ENCODE data around the gene GRSF1. TPM values are rescaled to one million over a fixed set of nuclear protein-coding genes. Genes with fewer than 3 reads are reported as not detected.
A peak's percentile ranks its signal among the peaks of the same experiment; 100 is the strongest.

GRSF1 gene
- total RNA-seq, 1 experiment from 2014 or later, result 70.0 TPM

DNA sequence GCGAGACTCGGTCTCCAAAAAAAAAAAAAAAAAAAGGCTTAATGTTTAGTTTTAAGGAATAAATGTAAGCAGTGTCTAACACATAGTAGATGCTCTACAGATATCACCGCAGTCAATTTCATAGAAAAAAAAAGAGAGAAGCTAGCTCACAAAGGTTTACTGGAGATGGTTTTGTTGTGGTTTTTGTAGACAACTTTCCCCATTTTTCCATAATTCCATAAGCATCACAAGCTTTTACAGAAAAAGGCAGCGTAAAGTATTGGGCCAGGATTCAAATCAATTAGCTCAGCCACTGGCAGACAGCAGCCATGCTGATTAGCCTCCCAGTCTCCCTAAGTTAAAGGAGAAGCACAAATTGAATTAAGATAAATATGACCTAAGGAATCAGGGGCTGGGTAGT, 1.5 kb downstream of the GRSF1 start:
- Histone ChIP-seq H3F3A (ENCODE audit: insufficient read depth, low read depth) (no peaks in the 10 kb centered on the region), H3K79me2 (ENCODE audit: low read depth) (peaks cover 51% of the 10 kb centered on the region), H3K4me3 (peak overlapping the region; percentile 80), H3K4me2 (peak overlapping the region; percentile 85), H3K9me2 (ENCODE audit: insufficient read depth) (no peaks in the 10 kb centered on the region), H3K27ac (no peak overlapping the region), H2AFZ (no peak overlapping the region; the same call in 1 of the 2 replicates), H3K27me3 (ENCODE audit: insufficient read depth, low read depth) (no peaks in the 10 kb centered on the region), H3K4me1 (replicated peaks; ENCODE audit: insufficient read depth) (peaks cover 6% of the 10 kb centered on the region), H4K20me1 (ENCODE audit: insufficient read depth) (peaks cover 40% of the 10 kb centered on the region), H3K36me3 (ENCODE audit: low read depth) (peaks cover 3% of the 10 kb centered on the region; the same call in 1 of the 2 replicates), H3K9me3 (ENCODE audit: insufficient read depth, low read depth) (no peaks in the 10 kb centered on the region)
- ChIA-PET POLR2A (ENCODE audit: unreplicated experiment) (no interaction called here), CTCF (interaction anchor here (0.6 kb wide), 1 partner anchor 10 kb away, joined by 12 read pairs; no protein-coding TSS in a partner anchor)
- no peak for TF ChIP-seq EZH2 (IDR thresholded peaks at IDR 0.05; ENCODE audit: low read depth)
- TF ChIP-seq, protein P1, sequence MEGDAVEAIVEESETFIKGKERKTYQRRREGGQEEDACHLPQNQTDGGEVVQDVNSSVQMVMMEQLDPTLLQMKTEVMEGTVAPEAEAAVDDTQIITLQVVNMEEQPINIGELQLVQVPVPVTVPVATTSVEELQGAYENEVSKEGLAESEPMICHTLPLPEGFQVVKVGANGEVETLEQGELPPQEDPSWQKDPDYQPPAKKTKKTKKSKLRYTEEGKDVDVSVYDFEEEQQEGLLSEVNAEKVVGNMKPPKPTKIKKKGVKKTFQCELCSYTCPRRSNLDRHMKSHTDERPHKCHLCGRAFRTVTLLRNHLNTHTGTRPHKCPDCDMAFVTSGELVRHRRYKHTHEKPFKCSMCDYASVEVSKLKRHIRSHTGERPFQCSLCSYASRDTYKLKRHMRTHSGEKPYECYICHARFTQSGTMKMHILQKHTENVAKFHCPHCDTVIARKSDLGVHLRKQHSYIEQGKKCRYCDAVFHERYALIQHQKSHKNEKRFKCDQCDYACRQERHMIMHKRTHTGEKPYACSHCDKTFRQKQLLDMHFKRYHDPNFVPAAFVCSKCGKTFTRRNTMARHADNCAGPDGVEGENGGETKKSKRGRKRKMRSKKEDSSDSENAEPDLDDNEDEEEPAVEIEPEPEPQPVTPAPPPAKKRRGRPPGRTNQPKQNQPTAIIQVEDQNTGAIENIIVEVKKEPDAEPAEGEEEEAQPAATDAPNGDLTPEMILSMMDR (conservative IDR thresholded peaks at IDR 0.05), result no peak
- no peak for DNase-seq
- no TSS peak for BruUV-seq (replicated peaks)
- intact Hi-C loops (cut with micrococcal nuclease; ENCODE audit: unreplicated experiment), result loop anchor here (2.0 to 5.0 kb wide), 2 partner anchors 65 to 154 kb away; partner anchors contain the start of genes DCK and MOB1B

DNA sequence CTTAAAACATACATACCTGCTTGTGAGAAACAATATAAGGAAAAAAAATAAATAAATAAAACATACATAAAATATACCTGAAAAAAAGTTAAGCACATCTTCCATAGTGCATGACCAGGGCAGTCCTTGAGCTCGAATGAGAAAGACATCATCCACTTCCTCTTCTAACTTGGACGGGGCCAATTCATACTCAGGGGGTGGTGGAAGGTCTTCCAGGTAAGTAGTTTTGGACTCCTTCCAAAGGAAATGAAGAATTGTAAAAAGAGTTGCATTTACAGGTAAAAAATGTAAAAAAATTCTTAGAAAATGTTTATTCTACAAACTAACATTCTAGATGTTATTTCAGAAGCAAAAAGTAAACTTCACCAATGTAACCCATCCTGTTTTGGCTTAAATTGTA, 3.6 kb downstream of the GRSF1 start:
- Histone ChIP-seq H4K20me1 (ENCODE audit: insufficient read depth) (peaks cover 40% of the 10 kb centered on the region), H3K79me2 (ENCODE audit: low read depth) (peaks cover 56% of the 10 kb centered on the region)

DNA sequence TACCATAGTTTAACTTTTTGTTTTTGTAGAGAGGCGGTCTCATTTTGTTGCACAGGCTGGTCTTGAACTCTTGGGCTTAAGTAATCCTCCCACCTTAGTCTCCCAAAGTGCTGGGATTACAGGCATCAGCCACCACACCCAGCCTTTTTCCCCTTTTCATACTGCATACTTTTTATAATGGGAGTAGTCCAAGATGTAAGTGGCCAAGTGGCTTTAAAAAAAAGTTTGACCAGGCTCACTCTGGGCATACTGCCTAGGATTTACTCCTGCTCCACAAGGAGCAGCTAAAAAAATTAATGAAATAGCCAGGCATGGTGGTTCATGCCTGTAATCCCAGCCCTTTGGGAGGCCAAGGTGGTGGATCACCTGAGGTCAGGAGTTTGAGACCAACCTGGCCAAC, 6.0 kb downstream of the GRSF1 start:
- Histone ChIP-seq H2AFZ (no peak overlapping the region), H3K79me2 (ENCODE audit: low read depth) (peaks cover 49% of the 10 kb centered on the region), H3K27me3 (ENCODE audit: insufficient read depth, low read depth) (no peaks in the 10 kb centered on the region), H3K4me3 (no peak overlapping the region), H3K36me3 (ENCODE audit: low read depth) (peaks cover 7% of the 10 kb centered on the region; the same call in 1 of the 2 replicates), H4K20me1 (ENCODE audit: insufficient read depth) (peaks cover 39% of the 10 kb centered on the region), H3K27ac (no peak overlapping the region), H3F3A (ENCODE audit: insufficient read depth, low read depth) (no peaks in the 10 kb centered on the region), H3K4me2 (no peak overlapping the region), H3K4me1 (replicated peaks; ENCODE audit: insufficient read depth) (peaks cover 6% of the 10 kb centered on the region), H3K9me2 (ENCODE audit: insufficient read depth) (no peaks in the 10 kb centered on the region), H3K9me3 (ENCODE audit: insufficient read depth, low read depth) (no peaks in the 10 kb centered on the region)
- POLR2A ChIA-PET (ENCODE audit: unreplicated experiment), result no interaction called here
- intact Hi-C loops (cut with micrococcal nuclease; ENCODE audit: unreplicated experiment), result no loop called here
- no peak for DNase-seq
- TF ChIP-seq, protein P1 (conservative IDR thresholded peaks at IDR 0.05), result no peak
- no peak for TF ChIP-seq EZH2 (IDR thresholded peaks at IDR 0.05; ENCODE audit: low read depth)
- BruUV-seq (replicated peaks), result no TSS peak
- CTCF ChIA-PET, result no interaction called here

More for the DNA sequence above, 3.6 kb downstream of the GRSF1 start:
- Histone ChIP-seq H3K9me2 (ENCODE audit: insufficient read depth) (no peaks in the 10 kb centered on the region), H3K9me3 (ENCODE audit: insufficient read depth, low read depth) (no peaks in the 10 kb centered on the region), H3K36me3 (ENCODE audit: low read depth) (peaks cover 7% of the 10 kb centered on the region; the same call in 1 of the 2 replicates), H3K4me1 (replicated peaks; ENCODE audit: insufficient read depth) (peaks cover 6% of the 10 kb centered on the region), H3F3A (ENCODE audit: insufficient read depth, low read depth) (no peaks in the 10 kb centered on the region), H3K27ac (no peak overlapping the region), H3K27me3 (ENCODE audit: insufficient read depth, low read depth) (no peaks in the 10 kb centered on the region), H3K4me3 (no peak overlapping the region), H3K4me2 (peak overlapping the region; percentile 85; the same call in 1 of the 2 replicates), H2AFZ (no peak overlapping the region)
- TF ChIP-seq, protein P1 (conservative IDR thresholded peaks at IDR 0.05), result no peak
- no peak for TF ChIP-seq EZH2 (IDR thresholded peaks at IDR 0.05; ENCODE audit: low read depth)
- no TSS peak for BruUV-seq (replicated peaks)
- intact Hi-C loops (cut with micrococcal nuclease; ENCODE audit: unreplicated experiment), result loop anchor here (5.0 kb wide), 1 partner anchor 156 kb away; the partner anchor contains the start of gene DCK
- CTCF ChIA-PET, result no interaction called here
- DNase-seq, result no peak
- POLR2A ChIA-PET (ENCODE audit: unreplicated experiment), result no interaction called here
